ENCODE results near the gene HOXB8.

The HOXB8 gene

GRCh38 chr17:48617471-48618255 lies 2.6 kb upstream of the HOXB8 start:
- H3K36me3 ChIP-seq = no peaks in the 10 kb centered on the region
- TF ChIP-seq, protein P1, sequence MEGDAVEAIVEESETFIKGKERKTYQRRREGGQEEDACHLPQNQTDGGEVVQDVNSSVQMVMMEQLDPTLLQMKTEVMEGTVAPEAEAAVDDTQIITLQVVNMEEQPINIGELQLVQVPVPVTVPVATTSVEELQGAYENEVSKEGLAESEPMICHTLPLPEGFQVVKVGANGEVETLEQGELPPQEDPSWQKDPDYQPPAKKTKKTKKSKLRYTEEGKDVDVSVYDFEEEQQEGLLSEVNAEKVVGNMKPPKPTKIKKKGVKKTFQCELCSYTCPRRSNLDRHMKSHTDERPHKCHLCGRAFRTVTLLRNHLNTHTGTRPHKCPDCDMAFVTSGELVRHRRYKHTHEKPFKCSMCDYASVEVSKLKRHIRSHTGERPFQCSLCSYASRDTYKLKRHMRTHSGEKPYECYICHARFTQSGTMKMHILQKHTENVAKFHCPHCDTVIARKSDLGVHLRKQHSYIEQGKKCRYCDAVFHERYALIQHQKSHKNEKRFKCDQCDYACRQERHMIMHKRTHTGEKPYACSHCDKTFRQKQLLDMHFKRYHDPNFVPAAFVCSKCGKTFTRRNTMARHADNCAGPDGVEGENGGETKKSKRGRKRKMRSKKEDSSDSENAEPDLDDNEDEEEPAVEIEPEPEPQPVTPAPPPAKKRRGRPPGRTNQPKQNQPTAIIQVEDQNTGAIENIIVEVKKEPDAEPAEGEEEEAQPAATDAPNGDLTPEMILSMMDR (IDR thresholded peaks at IDR 0.05) = no peak
- H3K9me3 ChIP-seq = no peaks in the 10 kb centered on the region
- H3K27me3 ChIP-seq = peaks cover 0 to 100% of the 10 kb centered on the region in 2 donors
- H3K4me1 ChIP-seq = peaks cover 0 to 32% (median 22%) of the 10 kb centered on the region in 4 donors
- H3K4me3 ChIP-seq = no peak overlapping the region
- intact Hi-C loops (cut with DNase I; ENCODE audit: low total_unique reads) = loop anchor here (5.0 kb wide), 1 partner anchor 590 kb away; no protein-coding TSS in a partner anchor
- DNase-seq = no peak
- H3K27ac ChIP-seq = no peak overlapping the region

GRCh38 chr17:48616717-48617470 lies 1.8 kb upstream of the HOXB8 start:
- intact Hi-C loops (cut with DNase I; ENCODE audit: low total_unique reads) = loop anchor here (5.0 kb wide), 1 partner anchor 590 kb away; no protein-coding TSS in a partner anchor
- Histone ChIP-seq H3K9me3 (no peaks in the 10 kb centered on the region), H3K36me3 (no peaks in the 10 kb centered on the region), H3K4me3 (no peak overlapping the region), H3K27ac (no peak overlapping the region), H3K4me1 (peaks cover 0 to 40% (median 28%) of the 10 kb centered on the region in 4 donors), H3K27me3 (peaks cover 3 to 100% of the 10 kb centered on the region in 2 donors)
- TF ChIP-seq, protein P1 (IDR thresholded peaks at IDR 0.05) = no peak
- DNase-seq = no peak

- peaks cover 4 to 100% of the 10 kb centered on the region in 2 donors for H3K27me3 ChIP-seq
- no peak overlapping the region for H3K27ac ChIP-seq
- no peak for DNase-seq
- intact Hi-C loops (cut with DNase I; ENCODE audit: low total_unique reads) = loop anchor here (5.0 kb wide), 1 partner anchor 589 kb away; no protein-coding TSS in a partner anchor
- peaks cover 0 to 48% (median 36%) of the 10 kb centered on the region in 4 donors for H3K4me1 ChIP-seq
- no peaks in the 10 kb centered on the region for H3K36me3 ChIP-seq
- no peak overlapping the region for H3K4me3 ChIP-seq
- TF ChIP-seq, protein P1 (IDR thresholded peaks at IDR 0.05) = no peak
- no peaks in the 10 kb centered on the region for H3K9me3 ChIP-seq
Observed at GRCh38 chr17:48615963-48616716, 1.0 kb upstream of the HOXB8 start.

DNA sequence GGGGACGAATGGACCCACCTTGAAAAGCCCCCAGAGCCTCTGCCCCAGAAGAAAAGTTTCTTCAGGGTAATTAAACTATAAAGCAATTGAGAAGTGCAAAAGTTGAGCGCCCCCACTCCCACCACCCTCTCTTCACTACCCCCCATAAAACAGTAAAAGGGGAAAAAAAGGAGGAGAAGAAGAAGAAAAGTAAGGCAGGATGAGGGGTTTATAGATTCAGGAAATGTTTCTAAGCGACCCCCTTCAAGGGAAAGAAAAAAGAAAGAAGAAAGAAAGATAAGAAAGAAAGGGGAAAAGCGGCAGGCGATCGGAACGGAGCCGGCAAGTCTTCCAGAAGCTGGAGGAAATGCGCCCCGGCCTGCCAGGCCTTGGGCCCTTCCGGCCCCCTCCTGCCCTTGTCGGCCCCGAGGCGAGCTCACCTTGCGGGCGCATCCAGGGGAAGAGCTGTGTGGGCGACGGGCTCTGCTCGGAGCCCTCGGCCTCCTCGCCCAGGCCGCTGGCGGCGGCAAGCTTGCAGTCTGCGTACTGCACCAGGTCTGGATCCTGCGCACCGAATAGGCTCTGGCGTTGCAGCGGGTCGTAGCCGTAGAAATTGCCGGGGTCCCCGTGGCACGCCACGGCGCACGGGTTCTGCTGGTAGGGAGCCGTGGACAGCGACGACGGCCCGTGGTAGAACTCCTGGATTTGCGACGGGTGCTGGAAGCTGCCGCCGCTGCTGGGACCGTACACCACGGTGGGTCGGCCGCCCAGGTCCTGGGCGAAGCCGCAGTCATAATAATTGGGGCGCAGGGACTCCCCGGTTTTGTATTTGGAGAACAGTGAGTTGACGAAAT lies 1.0 kb downstream of the HOXB8 start:
- no peak overlapping the region for H3K27ac ChIP-seq
- intact Hi-C loops (cut with DNase I; ENCODE audit: low total_unique reads) = no loop called here
- H3K27me3 ChIP-seq = peaks cover 12 to 100% of the 10 kb centered on the region in 2 donors
- peaks cover 0 to 62% (median 50%) of the 10 kb centered on the region in 4 donors for H3K4me1 ChIP-seq
- DNase-seq = no peak
- H3K4me3 ChIP-seq = peak overlapping the region in 1 of 2 donors; percentile 24
- no peaks in the 10 kb centered on the region for H3K9me3 ChIP-seq
- TF ChIP-seq, protein P1 (IDR thresholded peaks at IDR 0.05) = no peak
- H3K36me3 ChIP-seq = no peaks in the 10 kb centered on the region

Measured in tibial artery (tissue), 4 donors.